Measurements from ENCODE around the gene CDH23. TPM values are rescaled to one million over a fixed set of nuclear protein-coding genes. Genes with fewer than 3 reads are reported as not detected.
A peak's percentile ranks its signal among the peaks of the same experiment; 100 is the strongest.

The CDH23 gene
- total and polyA plus RNA-seq, 9 of the 15 experiments (the other 6 are each of a cell fraction or from before 2014, with no cell fraction given): 0.18 to 1.2 (median 0.47) TPM

DNA sequence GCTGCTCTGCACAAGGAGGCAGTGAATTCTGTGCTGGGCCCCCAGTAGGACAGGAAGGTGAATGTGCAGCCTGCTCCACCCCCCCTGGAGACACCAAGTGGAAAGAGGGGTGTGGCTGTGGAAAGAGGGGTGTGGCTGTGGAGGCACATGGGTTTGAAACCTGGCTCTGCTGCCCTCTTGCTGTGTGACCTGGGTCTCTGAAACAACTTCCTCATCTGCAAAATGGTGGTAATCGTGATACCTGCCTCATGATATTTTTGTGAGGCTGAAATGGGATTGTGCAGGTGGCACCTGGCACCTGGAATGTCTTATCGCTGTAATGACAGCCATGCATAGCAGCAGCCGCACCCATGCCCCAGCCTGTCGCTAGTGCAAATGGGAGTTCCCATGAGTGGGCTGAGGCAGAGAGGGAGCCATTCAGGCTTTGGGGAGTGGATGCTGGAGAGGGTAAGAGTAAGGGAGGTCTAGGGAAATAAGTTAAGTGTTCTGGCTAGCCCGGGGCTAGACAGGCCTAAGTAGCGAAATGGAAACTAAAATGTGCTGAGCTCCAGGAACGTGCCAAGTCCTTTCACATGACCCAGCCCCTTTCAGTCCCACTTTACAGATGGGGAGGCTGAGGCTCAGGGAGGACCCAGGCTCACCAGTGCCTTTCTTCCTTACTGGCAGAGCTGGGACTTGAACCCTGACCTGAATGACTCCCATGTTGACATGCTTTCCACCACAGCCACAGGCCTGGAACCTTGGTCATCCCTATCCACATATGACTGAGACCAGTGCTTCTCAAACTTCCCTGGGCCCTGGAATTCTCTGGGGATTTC, 287.8 kb downstream of the CDH23 start (continued):
- TF ChIP-seq, protein P1, sequence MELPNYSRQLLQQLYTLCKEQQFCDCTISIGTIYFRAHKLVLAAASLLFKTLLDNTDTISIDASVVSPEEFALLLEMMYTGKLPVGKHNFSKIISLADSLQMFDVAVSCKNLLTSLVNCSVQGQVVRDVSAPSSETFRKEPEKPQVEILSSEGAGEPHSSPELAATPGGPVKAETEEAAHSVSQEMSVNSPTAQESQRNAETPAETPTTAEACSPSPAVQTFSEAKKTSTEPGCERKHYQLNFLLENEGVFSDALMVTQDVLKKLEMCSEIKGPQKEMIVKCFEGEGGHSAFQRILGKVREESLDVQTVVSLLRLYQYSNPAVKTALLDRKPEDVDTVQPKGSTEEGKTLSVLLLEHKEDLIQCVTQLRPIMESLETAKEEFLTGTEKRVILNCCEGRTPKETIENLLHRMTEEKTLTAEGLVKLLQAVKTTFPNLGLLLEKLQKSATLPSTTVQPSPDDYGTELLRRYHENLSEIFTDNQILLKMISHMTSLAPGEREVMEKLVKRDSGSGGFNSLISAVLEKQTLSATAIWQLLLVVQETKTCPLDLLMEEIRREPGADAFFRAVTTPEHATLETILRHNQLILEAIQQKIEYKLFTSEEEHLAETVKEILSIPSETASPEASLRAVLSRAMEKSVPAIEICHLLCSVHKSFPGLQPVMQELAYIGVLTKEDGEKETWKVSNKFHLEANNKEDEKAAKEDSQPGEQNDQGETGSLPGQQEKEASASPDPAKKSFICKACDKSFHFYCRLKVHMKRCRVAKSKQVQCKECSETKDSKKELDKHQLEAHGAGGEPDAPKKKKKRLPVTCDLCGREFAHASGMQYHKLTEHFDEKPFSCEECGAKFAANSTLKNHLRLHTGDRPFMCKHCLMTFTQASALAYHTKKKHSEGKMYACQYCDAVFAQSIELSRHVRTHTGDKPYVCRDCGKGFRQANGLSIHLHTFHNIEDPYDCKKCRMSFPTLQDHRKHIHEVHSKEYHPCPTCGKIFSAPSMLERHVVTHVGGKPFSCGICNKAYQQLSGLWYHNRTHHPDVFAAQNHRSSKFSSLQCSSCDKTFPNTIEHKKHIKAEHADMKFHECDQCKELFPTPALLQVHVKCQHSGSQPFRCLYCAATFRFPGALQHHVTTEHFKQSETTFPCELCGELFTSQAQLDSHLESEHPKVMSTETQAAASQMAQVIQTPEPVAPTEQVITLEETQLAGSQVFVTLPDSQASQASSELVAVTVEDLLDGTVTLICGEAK (IDR thresholded peaks at IDR 0.05): no peak
- TF ChIP-seq, protein P1 (CRISPR knock-in tag; IDR thresholded peaks at IDR 0.05): no peak
- TF ChIP-seq CREB3 (tag; conservative IDR thresholded peaks at IDR 0.05; ENCODE audit: low read depth) (no peak), NR2C1 (IDR thresholded peaks at IDR 0.05) (no peak), NR2C1 (tag; IDR thresholded peaks at IDR 0.05) (no peak), RAD21 (CRISPR knock-in tag; conservative IDR thresholded peaks at IDR 0.05 in 1 of 2, IDR thresholded peaks at IDR 0.05 in 1 of 2) (peak; percentile 49 to 79), CHD4 (IDR thresholded peaks at IDR 0.05; ENCODE audit: insufficient read depth, insufficient replicate concordance, low read depth, low read length, poor library complexity, severe bottlenecking) (no peak), RAD51 (IDR thresholded peaks at IDR 0.05; ENCODE audit: borderline replicate concordance, low read depth) (no peak)
